K562 (cell line): ENCODE data around the gene UMAD1. TPM values are rescaled to one million over a fixed set of nuclear protein-coding genes. Genes with fewer than 3 reads are reported as not detected.
"Not testable (repeated sequence)": the region's sequence is repeated elsewhere in the genome, so short reads cannot be mapped to it uniquely, and the experiment has no call there.

Experiments used
- ATAC-seq: fragments of 200-7000 bp; cut with Tn5 transposase; 3 replicates; pipeline ENCODE4 v1.9.1; 2020; ENCODE audit warnings: moderate library complexity
- BruUV-seq: library from RNA; stranded (reverse); fragments of 400-500 nt; replicated peaks from 2 replicates; lab custom pipeline; 2021; lab: Mats Ljungman, UMichigan
- CTCF ChIA-PET: fragments of 300-600 bp; formaldehyde crosslinking; extraction: SDS; loops from one replicate; lab custom pipeline; 2021; ENCODE audit warnings: low intra/inter-chr PET ratio; lab: Yijun Ruan, JAX
- POLR2A ChIA-PET: fragments of 300-600, 350-650 bp; sonication (Branson Sonifier 250); formaldehyde crosslinking; extraction: SDS; loops from one replicate; lab custom pipeline; 2021; ENCODE audit warnings: antibody characterized with exemption, inconsistent platforms; lab: Yijun Ruan, JAX
- DNase-seq, 4 experiments: peaks; one replicate each; pipeline versions ENCODE4 v3.0.0 to v3.0.0-alpha.2; 2011 to 2018; ENCODE audit warnings: low spot score in 3 of 4, mixed read lengths in 3 of 4; ENCODE audit errors: extremely low read depth in 1 of 4
- FAIRE-seq: peaks from 2 replicates; lab custom pipeline; 2011; peaks lifted over from hg19 to GRCh38; lab: Jason Lieb, UNC
- H2AFZ ChIP-seq: 2 replicates; pipeline ENCODE4 v1.6.0; 2011; ENCODE audit warnings: low read depth, low read length, control low read depth, inconsistent platforms
- H3K27ac ChIP-seq: fragments of 200-600 bp; 3 replicates; pipeline ENCODE4 v1.8.0; 2011; ENCODE audit warnings: low read depth, mild to moderate bottlenecking, control low read depth, inconsistent platforms, low read length, moderate library complexity, mixed read lengths; ENCODE audit errors: extremely low read depth
- H3K27me3 ChIP-seq, 2 experiments: fragments of 300-600 bp in 1 of 2; 2 replicates in 1 of 2; 3 replicates in 1 of 2; pipeline versions ENCODE4 v1.6.0 to v1.8.0; 2011; ENCODE audit warnings: inconsistent platforms in 2 of 2, low read length in 2 of 2, mild to moderate bottlenecking in 1 of 2, mixed read lengths in 1 of 2, moderate library complexity in 1 of 2; ENCODE audit not compliant: control insufficient read depth in 2 of 2, insufficient read depth in 2 of 2
- H3K36me3 ChIP-seq: fragments of 300-600 bp; 3 replicates; pipeline ENCODE4 v1.8.0; 2011; ENCODE audit warnings: mild to moderate bottlenecking, low read length, inconsistent platforms; ENCODE audit not compliant: control insufficient read depth, insufficient read depth
- H3K4me1 ChIP-seq, 2 experiments: fragments of 200-600 bp in 1 of 2; replicated peaks in 1 of 2; 2 replicates in 1 of 2; 3 replicates in 1 of 2; pipeline versions ENCODE4 v1.5.1 to v1.8.0; 2011; ENCODE audit warnings: inconsistent platforms in 2 of 2, low read length in 2 of 2, mild to moderate bottlenecking in 1 of 2, mixed read lengths in 1 of 2, moderate library complexity in 1 of 2; ENCODE audit not compliant: control insufficient read depth in 2 of 2, insufficient read depth in 2 of 2
- H3K4me2 ChIP-seq: 2 replicates; pipeline ENCODE4 v1.6.1; 2011; ENCODE audit warnings: low read length, control low read depth, inconsistent platforms, mixed read lengths; ENCODE audit not compliant: insufficient read depth
- H3K4me3 ChIP-seq: fragments of 200-600 bp; sonication (generic), shearing (Covaris generic); 2 replicates; pipeline ENCODE4 v1.5.1; 2016; ENCODE audit warnings: control low read depth, inconsistent platforms
- H3K79me2 ChIP-seq: fragments of 200-600 bp; 3 replicates; pipeline ENCODE4 v1.8.0; 2011; ENCODE audit warnings: low read length, inconsistent platforms; ENCODE audit not compliant: control insufficient read depth, insufficient read depth
- H3K9ac ChIP-seq, 2 experiments: 2 replicates each; pipeline versions ENCODE4 v1.6.0 to v1.6.1; 2011; ENCODE audit warnings: low read depth in 2 of 2, low read length in 2 of 2, control low read depth in 1 of 2, inconsistent platforms in 1 of 2, mild to moderate bottlenecking in 1 of 2, mixed read lengths in 1 of 2; ENCODE audit not compliant: insufficient read depth in 1 of 2
- H3K9me1 ChIP-seq: one replicate; pipeline ENCODE4 v1.6.0; 2011; ENCODE audit warnings: inconsistent platforms, mild to moderate bottlenecking, low read length, moderate library complexity; ENCODE audit not compliant: control insufficient read depth, insufficient read depth
- H3K9me3 ChIP-seq: replicated peaks from 2 replicates; pipeline ENCODE4 v1.5.1; 2011; ENCODE audit warnings: low read depth, low read length, inconsistent platforms; ENCODE audit not compliant: control insufficient read depth, insufficient read depth
- H4K20me1 ChIP-seq: replicated peaks from 2 replicates; pipeline ENCODE4 v1.6.1; 2011; ENCODE audit warnings: low read length, inconsistent platforms, mixed read lengths; ENCODE audit not compliant: control insufficient read depth, insufficient read depth
- ETV6 ChIP-seq, 3 experiments: fragments of 150-350 bp in 1 of 3; sonication (generic) in 1 of 3; formaldehyde crosslinking in 1 of 3; IDR thresholded peaks; 2 replicates each; pipeline versions ENCODE4 v1.6.1 to v1.8.0; 2014 to 2022; ENCODE audit warnings: borderline replicate concordance in 2 of 3, low read depth in 2 of 3, antibody characterized with exemption in 1 of 3, low read length in 1 of 3, mild to moderate bottlenecking in 1 of 3, missing genetic modification reagents in 1 of 3
- HDGF ChIP-seq: fragments of 450-650 bp; IDR thresholded peaks from 2 replicates; pipeline ENCODE4 v1.6.1; 2016
- NR2F6 ChIP-seq: fragments of 450-650 bp; formaldehyde crosslinking; IDR thresholded peaks from 2 replicates; pipeline ENCODE4 v1.4.0; 2020; ENCODE audit warnings: mild to moderate bottlenecking
- RBM39 ChIP-seq: fragments of 200-400 bp; formaldehyde crosslinking; optimal IDR thresholded peaks from 2 replicates; pipeline ENCODE3; 2018; ENCODE audit warnings: low read depth, low read length
- U2AF1 ChIP-seq: fragments of 200-400 bp; formaldehyde crosslinking; optimal IDR thresholded peaks from 2 replicates; pipeline ENCODE3; 2017; ENCODE audit warnings: mild to moderate bottlenecking, low read depth, low read length, moderate library complexity
- ZNF57 ChIP-seq: fragments of 450-650 bp; formaldehyde crosslinking; IDR thresholded peaks from 2 replicates; pipeline ENCODE4 v1.4.0; 2020; ENCODE audit warnings: mild to moderate bottlenecking, moderate library complexity
- WGBS: fragments of 100-300 bp; shearing (Covaris generic); methylation state at CpG from one replicate; pipeline ENCODE4 v1.1.6; 2016; ENCODE audit warnings: low coverage, mixed read lengths; ENCODE audit not compliant: insufficient coverage; ENCODE audit errors: missing lambda C conversion rate; 5-methylcytosine and 5-hydroxymethylcytosine counted together
- in situ Hi-C: fragments of 300-500 bp; cut with MboI; formaldehyde crosslinking; loops from 4 replicates; pipeline ENCODE4 v1.15.0; 2018; ENCODE audit warnings: inconsistent platforms, mixed read lengths
- intact Hi-C: fragments of 100-400 bp; cut with micrococcal nuclease; formaldehyde crosslinking; loops from 2 replicates; pipeline ENCODE4 v1.14.2; 2022
- polyA plus RNA-seq, 8 experiments: library from polyadenylated mRNA; depleted of rRNA in 4 of 8; stranded (reverse) in 5 of 8; unstranded in 3 of 8; fragments of >200 nt; fragmentation: Nextera tagmentation in 2 of 8; fragmentation: Illumina TruSeq in 1 of 8; extraction: Ambion mirVana in 2 of 8; extraction: Trizol in 1 of 8; gene quantifications; 2 replicates each; pipeline versions ENCODE4 v1.2.1 to v1.2.3, GENCODE V29; 2011 to 2014; ENCODE audit warnings: inconsistent platforms in 1 of 8, missing spikeins in 1 of 8
- total RNA-seq, 7 experiments: library from RNA; depleted of rRNA in 6 of 7; stranded (reverse); fragments of >200 nt in 6 of 7; fragmentation: Illumina TruSeq in 2 of 7; extraction: Trizol in 2 of 7; gene quantifications; 2 replicates each; pipeline versions ENCODE4 v1.2.1 to v1.2.3, GENCODE V29; 2011 to 2021; ENCODE audit warnings: low replicate concordance in 1 of 7

The UMAD1 gene
- total and polyA plus RNA-seq, 9 of the 15 experiments (the other 6 are each of a cell fraction or from before 2014, with no cell fraction given), result 9.0 to 26.7 (median 13.3) TPM

DNA sequence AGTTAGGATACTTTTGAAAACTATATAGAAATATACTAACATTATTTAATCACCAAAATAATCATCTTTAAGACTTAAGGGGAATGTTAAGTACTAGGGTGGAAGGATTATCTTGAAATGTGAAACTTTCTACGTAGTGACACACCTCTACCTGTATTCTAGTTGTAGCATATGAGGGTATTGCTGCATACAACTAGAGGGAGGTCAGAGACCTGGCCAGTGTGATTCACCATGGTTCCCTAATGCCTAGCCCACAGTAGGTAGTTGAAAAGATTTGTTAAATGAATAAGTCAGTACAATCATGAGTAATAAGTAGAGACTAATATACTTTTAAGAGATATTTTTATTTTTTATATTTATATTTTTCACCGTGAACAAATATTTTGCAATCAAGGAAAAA lies 162.0 kb downstream of the UMAD1 start (continued):
- TF ChIP-seq ETV6 (IDR thresholded peaks at IDR 0.05; ENCODE audit: borderline replicate concordance in 1 of 2, low read depth in 2 of 2, low read length in 1 of 2), result no peak
- no peak for TF ChIP-seq ETV6 (CRISPR knock-in tag; IDR thresholded peaks at IDR 0.05; ENCODE audit: borderline replicate concordance)

DNA sequence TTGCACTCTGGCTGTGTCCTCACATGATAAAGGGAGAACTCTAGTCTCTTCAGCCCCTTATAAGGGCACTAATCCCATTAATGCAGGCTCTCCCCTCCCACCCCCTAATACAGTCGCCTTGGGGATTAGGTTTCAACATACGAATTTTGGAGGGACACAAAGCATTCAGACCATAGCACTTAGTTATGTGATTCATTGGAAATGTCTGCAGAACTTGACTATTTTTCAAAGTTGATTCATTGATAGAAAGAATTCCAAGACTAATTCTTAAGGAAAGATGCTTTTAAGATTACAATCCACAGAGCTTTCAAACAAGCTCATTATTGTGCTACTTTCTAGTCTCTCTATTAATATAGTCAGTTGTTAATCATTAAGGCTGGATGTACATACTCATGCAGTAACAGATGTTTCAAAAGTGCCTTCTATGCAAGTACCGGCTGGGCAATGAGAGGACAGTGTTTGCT lies 163.2 kb downstream of the UMAD1 start:
- ATAC-seq, result no peak

DNA sequence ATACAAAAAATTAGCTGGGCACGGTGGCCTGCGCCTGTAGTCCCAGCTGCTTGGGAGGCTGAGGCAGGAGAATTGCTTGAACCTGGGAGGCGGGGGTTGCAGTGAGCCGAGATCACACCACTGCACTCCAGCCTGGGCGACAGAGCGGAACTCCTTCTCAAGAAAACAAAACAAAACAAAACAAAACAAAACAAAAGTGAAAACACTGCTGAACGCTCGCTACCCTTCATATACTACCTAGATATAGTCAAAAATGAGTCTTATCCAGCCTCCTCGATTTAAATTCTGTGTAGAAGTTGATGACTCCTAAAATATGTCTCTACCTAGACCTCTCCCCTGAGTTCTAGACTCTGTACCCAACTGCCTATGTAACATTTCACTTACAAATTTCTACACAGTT lies 164.3 kb downstream of the UMAD1 start:
- BruUV-seq, H3K4me2 ChIP-seq, FAIRE-seq, H3K9me1 ChIP-seq, ATAC-seq, H3K9ac ChIP-seq, H3K79me2 ChIP-seq, H3K27me3 ChIP-seq, in situ Hi-C loops, H2AFZ ChIP-seq, H3K36me3 ChIP-seq, H3K9me3 ChIP-seq, DNase-seq, CTCF ChIA-PET, intact Hi-C loops, H3K4me1 ChIP-seq, H3K4me3 ChIP-seq, H4K20me1 ChIP-seq, H3K27ac ChIP-seq: not testable (repeated sequence)
- WGBS, result 44% methylated on average over 7 of the region's 9 CpGs
- POLR2A ChIA-PET, result interaction anchor here (0.6 kb wide), 1 partner anchor 136 kb away, joined by 3 read pairs; no protein-coding TSS in a partner anchor

More for the DNA sequence above, 163.2 kb downstream of the UMAD1 start:
- Histone ChIP-seq H3K4me3 (no peak overlapping the region), H3K9me3 (no peaks in the 10 kb centered on the region), H2AFZ (no peak overlapping the region), H3K4me1 (peaks cover 0 to 3% of the 10 kb centered on the region in 2 experiments; a peak in 1 of 5 replicates), H4K20me1 (no peaks in the 10 kb centered on the region), H3K27ac (no peak overlapping the region), H3K27me3 (no peaks in the 10 kb centered on the region), H3K36me3 (no peaks in the 10 kb centered on the region), H3K79me2 (no peaks in the 10 kb centered on the region), H3K4me2 (no peak overlapping the region), H3K9ac (no peak overlapping the region), H3K9me1 (no peaks in the 10 kb centered on the region)
- in situ Hi-C loops (no loop called here), intact Hi-C loops (no loop called here)
- CTCF ChIA-PET, result no interaction called here
- TF ChIP-seq RBM39, result no peak
- no peak for TF ChIP-seq U2AF1
- TF ChIP-seq NR2F6 (CRISPR knock-in tag), result no peak
- TF ChIP-seq ZNF57 (CRISPR knock-in tag), result no peak
- TF ChIP-seq HDGF, result no peak
- FAIRE-seq, result no peak
- DNase-seq, result no peak
- 49% methylated on average over 3 of the region's 3 CpGs for WGBS
- POLR2A ChIA-PET, result no interaction called here
- no TSS peak for BruUV-seq
